Stimulated activated CD8-positive, alpha-beta memory T cell treated with anti-CD3 and anti-CD28 coated beads, Interleukin-7, amount 100 ng/mL, for 1 hour (primary cell): ENCODE data around the gene SLC27A5.

Experiments used
- DNase-seq, 2 donors: peaks; one replicate each; pipeline ENCODE4 v3.0.0-alpha.2; 2020; ENCODE audit warnings: low read depth in 2 of 2

The SLC27A5 gene, protein sequence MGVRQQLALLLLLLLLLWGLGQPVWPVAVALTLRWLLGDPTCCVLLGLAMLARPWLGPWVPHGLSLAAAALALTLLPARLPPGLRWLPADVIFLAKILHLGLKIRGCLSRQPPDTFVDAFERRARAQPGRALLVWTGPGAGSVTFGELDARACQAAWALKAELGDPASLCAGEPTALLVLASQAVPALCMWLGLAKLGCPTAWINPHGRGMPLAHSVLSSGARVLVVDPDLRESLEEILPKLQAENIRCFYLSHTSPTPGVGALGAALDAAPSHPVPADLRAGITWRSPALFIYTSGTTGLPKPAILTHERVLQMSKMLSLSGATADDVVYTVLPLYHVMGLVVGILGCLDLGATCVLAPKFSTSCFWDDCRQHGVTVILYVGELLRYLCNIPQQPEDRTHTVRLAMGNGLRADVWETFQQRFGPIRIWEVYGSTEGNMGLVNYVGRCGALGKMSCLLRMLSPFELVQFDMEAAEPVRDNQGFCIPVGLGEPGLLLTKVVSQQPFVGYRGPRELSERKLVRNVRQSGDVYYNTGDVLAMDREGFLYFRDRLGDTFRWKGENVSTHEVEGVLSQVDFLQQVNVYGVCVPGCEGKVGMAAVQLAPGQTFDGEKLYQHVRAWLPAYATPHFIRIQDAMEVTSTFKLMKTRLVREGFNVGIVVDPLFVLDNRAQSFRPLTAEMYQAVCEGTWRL

DNA sequence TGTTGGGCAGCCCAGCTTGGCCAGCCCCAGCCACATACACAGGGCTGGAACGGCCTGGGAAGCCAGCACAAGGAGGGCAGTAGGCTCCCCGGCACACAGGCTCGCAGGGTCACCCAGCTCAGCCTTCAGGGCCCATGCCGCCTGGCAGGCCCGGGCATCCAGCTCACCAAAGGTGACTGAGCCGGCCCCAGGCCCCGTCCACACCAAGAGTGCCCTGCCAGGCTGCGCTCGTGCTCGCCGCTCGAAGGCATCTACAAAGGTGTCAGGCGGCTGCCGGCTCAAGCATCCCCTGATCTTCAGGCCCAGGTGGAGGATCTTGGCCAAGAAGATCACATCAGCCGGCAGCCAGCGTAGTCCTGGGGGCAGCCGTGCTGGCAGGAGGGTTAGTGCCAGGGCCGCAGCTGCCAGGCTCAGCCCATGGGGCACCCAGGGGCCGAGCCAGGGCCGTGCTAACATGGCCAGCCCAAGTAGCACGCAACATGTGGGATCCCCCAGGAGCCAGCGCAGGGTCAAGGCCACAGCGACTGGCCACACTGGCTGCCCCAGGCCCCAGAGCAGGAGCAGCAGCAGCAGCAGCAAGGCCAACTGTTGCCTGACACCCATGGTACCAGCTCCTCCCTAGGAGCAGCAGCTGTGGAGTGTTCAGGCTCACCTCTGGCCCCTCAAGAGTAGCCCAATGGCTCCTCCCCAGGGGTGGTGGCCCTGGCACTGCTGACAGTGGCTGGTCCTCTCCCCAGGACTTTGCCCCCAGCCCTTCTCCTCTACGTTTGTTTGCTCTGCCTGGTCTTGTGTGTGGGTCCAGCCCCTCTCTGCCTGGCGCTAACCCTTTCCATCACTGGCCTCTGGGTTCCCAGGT lies at the start of gene SLC27A5:
Gene SLC27A5, minus strand, starts transcription at position 640 of the 856 bp plus-strand sequence. Its CDS starts 37 bp downstream, at position 603.
- DNase-seq = no peak

DNA sequence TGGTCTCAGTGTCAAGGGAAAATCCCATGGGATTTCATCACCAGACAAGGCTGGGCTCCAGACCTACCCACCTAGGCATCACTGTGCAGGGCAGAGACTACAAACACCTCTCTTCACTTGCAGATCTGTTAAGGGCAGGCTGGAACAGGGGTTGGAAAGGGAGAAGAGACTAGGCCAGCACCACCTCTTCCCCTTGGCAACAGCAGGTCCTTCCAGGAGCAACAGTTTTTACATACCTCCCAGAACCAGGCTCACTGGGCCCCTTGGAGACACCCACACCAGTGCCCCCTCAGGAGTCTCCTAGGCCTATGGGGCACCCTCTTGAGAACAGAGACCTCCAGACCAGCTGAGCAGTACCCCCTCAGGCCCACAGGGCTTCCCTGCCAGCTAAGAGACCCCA lies 49.1 kb upstream of the SLC27A5 start:
- DNase-seq = no peak

DNA sequence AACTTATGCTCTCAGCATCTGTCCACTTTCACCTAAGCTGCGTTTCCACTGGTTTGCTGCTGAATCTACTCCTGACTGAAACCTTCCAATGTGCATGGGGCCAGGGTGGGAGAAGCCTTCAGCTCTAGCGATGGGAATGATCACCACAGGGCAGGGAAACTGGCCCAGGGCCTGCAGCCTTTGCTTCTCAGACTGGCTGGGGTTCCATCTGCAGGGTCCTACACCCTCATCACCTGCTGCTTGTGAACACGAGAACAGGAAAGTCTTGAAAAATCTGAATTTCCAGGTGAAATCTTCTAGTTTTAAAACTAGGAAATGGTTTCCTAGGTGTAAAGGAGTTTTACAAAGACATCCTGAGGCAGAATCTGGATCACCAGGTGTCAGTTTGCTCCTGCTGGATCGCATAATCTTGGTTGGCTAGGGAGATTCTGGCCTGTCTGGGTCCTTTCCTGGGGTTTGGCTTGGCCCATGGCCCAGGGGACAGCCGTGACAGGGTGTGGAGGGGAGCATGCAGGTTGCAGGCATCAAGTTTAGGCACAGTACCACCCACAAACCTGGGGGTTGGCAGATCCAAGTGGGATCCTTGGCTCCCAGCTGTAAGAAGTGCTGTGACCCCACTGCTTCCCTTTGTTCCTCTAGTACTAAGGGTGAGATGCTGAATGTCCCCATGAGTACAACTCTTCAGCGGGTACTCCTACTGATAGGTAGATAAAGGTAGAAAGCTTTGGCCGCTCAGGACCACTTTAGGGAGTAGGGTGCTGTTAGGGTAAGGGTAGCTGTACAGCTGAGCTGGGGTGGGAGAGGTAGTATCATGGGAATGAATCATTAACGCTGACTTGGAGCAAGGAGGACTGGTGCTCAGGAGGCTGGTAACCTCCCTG lies 48.5 kb upstream of the SLC27A5 start:
- DNase-seq = no peak

DNA sequence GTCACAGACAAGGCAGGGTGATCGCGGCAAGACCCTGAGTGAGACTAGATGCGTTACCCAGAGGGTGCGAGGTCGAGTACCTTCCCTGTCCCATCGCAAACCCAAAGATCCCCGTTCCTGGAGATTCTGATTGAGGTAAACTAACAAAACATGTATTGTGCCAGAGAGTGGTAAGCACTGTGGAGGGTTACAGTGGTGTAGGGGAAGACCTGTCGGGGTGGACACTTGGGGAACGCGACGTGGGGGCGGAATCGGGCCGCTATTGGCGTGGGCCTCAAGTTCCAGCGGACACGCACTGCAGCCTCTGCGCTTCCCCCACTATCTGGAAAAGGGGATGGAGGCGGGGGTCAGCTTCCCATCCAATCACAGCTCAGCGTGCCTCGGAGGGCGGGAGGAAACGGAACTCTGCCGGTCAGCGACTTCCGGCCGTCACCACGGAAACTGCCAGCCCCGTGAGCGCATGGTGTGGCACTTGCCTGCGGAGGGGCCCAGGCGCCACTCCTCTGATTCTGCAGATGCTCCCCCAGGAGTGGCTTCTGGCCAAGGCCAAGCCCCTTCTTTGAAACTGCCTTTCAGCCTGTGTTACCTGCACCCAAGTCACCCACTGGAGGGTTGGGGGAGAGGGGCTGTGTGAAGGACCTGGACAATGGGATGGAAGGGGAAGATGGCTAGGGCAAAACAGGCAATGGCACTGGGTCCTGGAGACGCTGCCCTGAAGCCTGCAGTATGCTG lies 47.6 kb upstream of the SLC27A5 start:
- DNase-seq = no peak

DNA sequence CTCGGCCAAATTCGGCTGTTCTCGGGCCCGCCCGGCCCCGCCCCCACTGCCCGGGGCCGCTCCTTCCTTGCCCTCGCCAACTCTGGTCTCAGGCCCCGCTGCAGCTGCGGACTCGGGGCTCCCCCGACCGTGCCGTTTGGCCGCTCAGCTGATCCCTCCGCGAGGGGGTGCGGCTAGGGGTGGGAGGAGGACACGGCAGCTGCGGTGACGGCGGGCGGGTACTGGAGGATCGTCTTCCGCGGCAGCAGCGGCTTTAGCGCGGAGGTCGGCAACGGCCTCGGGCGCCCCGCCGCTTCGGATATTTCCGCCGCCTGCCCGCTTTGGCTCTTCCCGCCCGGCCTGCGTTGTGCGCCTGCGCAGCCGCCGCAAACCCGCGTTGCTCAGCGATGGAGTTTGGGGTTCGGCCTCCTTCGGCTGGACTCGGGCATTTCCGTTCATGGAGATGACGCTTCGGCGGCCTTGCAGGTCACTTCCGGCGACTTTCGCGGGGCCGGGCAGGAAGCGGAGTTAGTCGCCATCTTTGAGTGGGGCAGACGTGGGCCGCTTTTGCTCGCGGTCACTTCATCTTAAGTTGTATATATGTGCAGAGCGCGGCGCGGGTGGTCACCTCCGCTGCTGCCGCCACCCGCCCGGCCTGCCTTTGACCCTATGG lies 47.0 kb upstream of the SLC27A5 start:
- peak; percentile 99 for DNase-seq

DNA sequence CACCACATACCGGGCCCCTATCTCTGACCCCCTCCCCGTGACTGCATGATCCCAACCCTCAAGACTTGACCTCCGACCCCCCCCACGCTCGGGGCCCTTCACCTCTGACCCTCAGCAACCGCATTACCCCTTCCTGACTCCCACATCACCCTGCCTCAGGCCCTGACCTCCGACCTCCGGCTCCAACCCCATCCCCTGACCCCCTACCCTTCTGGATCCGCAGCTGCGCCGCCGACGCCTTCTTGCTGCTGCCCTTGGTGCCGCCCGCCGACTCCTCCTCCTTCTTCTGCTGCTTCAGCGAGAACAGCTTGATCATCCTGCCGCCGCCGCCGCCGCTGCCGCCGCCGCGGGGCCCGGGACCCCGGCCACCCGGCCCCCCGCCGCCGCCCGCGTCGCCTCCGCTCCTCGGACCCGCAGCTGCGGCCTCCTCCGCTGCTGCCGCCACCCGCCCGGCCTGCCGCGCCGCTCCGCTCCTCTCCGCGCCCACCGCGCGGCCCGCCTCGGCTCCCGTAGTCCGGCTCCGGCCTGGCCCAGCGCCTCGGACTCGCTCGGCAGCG lies 46.4 kb upstream of the SLC27A5 start, which contains the start of gene UBE2M:
Gene UBE2M, minus strand, starts transcription at position 546 of the 557 bp plus-strand sequence. Its CDS starts 230 bp downstream, at position 316.
- DNase-seq = no peak

DNA sequence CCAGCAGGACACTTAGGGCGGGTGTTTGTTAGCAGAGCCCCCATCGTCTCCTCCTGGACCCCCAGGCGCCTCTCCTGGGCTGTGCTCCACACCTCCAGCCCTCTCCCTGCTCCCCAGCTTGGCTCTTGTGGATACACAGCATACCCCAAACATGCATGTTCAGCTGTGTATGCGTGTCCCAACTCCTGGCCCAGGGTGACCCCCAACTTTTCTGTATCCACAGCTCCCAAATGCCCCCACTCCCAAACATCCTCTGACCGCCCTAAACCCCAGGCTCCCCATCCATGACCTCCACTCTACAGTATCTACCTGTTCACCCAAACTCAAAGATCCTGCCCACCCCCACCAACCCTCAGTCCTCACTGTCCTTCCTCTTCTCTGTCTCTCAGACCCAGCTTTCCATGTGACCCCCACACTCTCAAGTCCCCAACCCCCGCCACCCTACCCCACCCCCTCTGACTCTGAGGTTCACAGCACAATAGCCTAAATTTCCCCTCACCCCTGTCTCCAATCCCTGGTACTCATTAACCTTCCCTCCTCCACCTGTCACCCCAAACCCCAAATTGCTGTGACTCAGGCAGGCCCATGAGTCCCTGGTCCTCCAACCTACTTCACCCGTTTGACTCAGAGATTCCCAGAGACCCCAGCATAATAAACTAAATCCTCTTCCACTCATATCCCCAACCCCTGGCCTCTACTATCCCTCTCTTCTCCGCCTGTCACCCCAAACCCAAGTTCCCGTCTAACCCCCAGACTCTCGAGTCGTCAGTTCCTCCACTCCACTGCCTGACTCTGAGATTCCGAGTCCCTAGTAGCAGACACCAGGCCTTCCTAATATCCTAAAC lies 45.7 kb upstream of the SLC27A5 start:
- DNase-seq = no peak

DNA sequence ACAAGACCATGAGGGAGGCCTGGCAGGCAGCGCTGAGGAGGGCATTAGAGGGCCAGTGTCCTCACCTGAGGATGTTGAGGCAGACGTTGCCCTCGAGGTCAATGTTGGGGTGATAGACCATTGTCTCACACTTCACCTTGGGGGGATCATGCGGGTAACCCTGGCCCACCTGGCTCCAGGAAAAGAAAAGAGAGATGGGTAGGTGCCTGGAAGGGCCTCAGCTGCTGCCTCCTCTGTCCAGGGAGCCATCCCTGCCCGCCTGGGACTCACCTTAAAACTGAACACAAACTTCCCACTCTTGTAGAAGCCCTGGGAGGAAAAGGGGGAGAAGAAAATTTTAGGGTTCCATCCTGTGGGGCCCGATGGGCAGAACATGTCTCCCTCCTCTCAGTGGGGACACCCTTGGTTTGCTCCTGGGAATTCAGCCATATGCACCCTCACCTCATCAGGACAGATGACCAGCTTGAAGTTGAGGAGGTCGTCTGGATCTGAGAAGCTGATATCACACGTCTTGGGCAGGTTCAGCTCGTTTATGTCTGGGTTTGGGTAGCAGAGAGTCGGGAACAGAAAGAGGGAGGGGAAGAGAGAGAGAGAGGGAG lies 44.9 kb upstream of the SLC27A5 start:
- no peak for DNase-seq

DNA sequence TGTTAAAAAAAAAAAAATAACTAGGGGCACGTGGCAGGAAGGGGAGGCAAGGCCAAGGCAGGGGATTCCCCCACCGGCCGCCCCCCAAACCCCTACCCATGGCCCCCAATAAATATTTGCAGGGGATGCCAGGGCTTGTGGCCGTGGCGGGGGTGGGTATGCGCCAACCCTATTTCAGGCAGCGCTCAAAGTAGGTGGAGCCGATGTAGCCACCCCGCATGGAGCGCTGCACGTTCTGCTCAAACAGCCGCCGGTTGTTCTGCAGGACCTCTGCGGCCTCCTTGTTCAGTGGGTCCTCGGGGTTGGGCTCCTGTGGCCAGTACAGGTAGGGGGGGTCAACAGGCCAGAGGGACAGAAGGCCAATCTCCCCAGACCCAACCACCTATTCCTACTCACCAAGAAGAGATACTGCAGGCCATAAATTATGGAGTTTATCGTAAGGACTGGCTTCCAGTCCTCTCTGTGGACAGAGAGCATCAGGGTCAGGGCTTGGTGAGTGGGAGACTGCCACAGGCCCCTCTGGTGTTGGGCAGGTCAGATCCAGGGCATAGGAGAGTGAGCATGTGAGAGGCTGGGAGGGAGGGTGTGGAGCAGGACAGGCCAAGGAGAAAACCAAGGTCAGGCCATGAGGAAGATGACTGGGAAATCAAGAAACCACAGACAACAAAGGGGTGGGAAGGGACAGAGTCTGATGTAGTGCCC lies 44.3 kb upstream of the SLC27A5 start:
- no peak for DNase-seq

DNA sequence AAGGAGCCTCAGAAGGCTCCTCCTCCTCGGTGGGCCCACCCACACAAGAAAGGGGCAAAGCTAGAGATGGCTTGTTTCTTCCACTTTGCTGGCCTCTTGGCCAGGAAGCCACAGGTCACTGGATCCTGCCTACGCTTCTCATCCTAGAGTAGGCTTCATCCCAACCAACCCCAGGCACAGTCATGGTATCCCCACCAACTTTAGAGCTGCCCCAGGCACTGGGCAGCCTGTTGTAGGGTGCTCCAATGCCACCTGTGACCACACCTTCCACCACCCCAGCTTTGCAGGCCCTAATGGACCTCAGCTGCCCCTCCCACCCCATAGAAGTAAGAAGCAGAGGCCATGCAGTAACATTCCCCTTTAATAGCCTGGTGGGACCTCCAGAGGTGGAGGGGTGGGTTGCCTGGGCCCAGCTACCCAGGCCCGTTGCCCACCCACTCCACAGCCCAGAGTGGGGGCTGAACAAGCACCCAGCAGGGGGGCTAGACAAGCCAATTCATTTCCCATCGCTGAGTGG lies 43.6 kb upstream of the SLC27A5 start:
- no peak for DNase-seq

DNA sequence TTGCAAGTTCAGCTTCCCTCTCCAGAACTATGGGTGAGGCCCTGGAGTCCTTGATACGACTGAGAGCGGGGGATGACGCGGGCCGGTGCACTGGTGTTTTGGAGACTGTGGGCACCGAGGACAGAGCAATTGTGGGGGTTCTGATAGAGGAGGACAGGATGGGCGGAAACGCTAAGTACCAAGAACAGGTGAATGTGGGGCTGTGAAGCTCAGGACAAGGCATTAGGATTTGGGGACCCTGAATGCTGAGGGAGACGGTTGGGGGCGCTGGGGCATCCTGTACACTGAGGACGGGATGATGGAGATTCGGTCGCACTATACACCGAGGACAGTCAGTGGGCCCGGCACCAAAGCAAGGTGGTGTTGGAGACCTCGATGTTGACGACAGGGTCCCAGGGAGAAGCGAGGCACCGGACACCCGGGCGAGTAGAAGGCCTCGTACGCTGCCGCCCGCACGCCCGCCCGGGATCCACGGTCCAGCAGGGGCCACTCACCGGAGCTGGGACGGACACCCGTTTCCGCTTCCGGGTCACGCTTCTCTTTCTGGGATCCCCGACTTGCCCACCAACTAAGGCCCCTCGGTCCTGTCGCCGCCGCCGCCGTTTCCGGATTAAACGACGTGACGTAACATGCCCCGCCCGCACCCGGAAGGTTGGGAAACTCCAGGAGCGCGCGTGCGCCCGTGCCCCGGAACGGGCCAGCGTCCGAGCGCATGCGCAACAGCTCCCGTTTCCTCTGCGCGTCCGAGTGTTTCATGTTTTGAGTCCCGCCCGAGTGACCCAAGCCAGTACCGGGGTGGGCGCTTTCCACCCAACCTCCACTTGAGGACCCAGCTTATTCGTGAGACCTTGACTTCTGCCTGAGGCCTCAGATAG lies 42.9 kb upstream of the SLC27A5 start, which contains the start of gene CHMP2A:
Gene CHMP2A, minus strand, starts transcription at position 612 of the 875 bp plus-strand sequence. CDS start 893 bp downstream, outside the sequence.
- peak; percentile 97 to 98 for DNase-seq

DNA sequence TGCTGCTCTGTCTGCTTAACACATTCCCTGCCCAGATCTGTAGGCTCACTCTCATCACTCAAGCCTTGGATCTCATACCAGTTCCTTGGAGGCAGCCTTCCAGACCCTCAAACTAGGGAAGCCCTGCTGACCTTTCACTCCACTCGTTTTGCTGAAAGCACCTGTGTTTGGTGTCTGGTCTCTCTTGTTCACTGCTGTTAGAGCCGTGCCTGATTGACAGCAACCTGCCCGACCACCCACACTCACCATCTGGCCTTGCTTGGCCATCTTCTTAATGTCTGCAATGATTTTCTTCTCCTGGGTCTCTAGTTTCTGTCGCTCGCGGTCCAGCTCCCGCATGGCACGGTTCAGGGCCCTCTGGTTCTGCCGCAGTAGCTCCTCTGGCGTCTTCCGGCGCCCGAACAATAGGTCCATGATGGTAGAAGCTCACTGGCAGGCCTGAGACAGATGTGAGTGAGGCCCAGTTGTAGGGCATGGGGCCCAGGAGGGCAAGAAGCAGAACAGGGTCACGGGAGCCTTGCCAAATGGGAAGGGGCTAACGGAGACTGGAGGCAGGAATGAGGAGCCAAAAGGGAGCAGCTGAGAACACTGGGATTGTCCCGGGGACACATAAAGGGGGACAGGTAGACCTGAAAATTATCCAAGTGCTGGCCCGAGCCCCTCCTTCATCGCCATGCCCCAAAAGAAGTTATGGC lies 42.2 kb upstream of the SLC27A5 start:
- DNase-seq = no peak

DNA sequence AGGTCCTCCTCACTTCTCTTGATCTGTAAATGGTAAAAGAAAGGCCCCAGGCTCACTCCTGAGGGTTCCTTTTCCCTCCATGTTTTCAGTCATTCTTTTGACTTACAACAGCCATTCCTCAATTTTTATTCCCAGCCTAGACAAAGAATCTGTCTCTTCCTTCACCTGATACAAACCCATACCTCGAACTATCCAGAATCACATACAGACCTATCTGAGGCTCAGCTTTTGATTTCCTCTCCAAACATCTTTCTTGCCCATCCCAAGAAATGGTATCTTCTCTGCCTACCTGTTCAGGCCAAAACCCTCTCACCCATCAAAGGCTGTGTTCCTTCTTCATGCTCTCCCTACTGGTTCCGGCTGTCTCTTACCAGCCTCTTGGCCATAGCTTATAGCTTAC lies 40.9 kb upstream of the SLC27A5 start:
- DNase-seq = no peak

DNA sequence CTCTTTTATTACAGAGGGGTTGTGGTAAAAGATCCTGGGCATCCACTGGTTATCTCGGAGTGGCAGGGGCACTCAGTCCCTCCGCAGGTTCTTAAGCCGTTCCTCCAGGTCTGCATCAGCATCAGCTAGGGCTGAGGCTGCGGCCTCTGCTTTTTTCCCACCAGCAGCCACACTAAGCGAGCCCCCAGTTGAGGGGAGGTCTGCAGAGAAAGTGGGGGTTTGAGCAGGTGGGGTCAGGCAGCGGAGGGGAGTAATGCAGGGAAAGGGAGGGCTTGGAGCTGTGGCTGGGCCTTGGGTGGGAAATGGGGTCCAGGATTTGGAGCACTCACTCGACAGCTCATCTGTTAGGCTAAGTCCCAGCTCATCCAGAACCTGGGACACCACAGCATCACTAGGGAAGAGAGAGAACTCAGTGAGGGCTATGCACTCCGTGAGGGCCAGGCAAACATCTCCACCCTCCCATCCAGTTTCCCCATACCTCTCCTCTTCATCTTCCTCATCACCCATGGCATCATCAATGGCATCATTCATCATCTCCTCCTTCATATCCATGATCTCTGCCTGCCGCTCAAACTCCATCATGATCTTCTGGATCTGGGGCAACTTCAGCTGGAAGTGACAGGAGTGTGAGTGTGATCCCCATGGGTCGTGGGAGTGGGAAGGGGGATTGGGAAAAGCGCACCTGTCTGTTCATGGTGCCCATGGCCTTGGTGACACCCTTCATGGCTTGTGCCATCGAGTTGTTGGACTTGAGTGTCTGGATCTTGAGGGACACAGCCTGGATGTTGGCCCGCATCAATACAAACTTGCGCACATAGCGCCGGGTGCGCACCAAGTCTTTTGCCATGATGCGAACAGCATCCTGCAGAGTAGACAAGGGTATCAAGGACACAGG lies 40.0 kb upstream of the SLC27A5 start:
- DNase-seq = no peak

DNA sequence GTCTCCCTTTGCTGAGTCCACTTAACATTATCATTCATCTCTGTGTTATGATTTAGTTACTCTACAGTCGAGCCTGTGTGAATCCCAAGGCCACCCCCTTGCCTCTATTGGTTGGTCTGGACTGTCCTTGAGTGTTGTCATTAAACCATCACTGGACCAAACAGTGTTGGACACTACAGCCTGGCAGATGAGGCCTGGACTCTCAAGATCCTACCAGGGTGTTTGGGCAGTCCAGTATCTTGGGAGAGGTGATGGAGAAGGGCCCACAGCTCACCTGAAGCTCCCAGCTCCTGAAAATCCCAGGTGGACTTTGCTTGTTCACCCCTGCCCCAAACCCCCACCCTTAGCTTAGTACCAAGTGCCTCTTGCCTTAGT lies 39.3 kb upstream of the SLC27A5 start:
- no peak for DNase-seq
